ENCODE data around the gene TXLNB. TPM values are rescaled to one million over a fixed set of nuclear protein-coding genes. Genes with fewer than 3 reads are reported as not detected.

TXLNB gene
- total and polyA plus RNA-seq, 4 donors: 0.15 to 0.23 (median 0.17) TPM; not detected in 1

- TF ChIP-seq, protein P1, sequence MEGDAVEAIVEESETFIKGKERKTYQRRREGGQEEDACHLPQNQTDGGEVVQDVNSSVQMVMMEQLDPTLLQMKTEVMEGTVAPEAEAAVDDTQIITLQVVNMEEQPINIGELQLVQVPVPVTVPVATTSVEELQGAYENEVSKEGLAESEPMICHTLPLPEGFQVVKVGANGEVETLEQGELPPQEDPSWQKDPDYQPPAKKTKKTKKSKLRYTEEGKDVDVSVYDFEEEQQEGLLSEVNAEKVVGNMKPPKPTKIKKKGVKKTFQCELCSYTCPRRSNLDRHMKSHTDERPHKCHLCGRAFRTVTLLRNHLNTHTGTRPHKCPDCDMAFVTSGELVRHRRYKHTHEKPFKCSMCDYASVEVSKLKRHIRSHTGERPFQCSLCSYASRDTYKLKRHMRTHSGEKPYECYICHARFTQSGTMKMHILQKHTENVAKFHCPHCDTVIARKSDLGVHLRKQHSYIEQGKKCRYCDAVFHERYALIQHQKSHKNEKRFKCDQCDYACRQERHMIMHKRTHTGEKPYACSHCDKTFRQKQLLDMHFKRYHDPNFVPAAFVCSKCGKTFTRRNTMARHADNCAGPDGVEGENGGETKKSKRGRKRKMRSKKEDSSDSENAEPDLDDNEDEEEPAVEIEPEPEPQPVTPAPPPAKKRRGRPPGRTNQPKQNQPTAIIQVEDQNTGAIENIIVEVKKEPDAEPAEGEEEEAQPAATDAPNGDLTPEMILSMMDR (IDR thresholded peaks at IDR 0.05; ENCODE audit: low read depth, low read length, missing input control): no peak
- no peak for TF ChIP-seq HNF4G (IDR thresholded peaks at IDR 0.05)
- TF ChIP-seq REST (IDR thresholded peaks at IDR 0.05): no peak
- no peak for TF ChIP-seq RAD21 (IDR thresholded peaks at IDR 0.05)
These were observed 93.1 kb downstream of the TXLNB start (continued) for GRCh38 chr6:139198529-139199288.

- no peaks in the 10 kb centered on the region for H3K27me3 ChIP-seq (ENCODE audit: control insufficient read depth in 4 of 4, insufficient read depth in 4 of 4, low read length in 3 of 4)
- no peak for DNase-seq (ENCODE audit: low spot score)
- H3K4me1 ChIP-seq (ENCODE audit: control insufficient read depth in 4 of 4, insufficient read depth in 4 of 4, low read length in 3 of 4): no peaks in the 10 kb centered on the region
- no peak overlapping the region for H3K4me3 ChIP-seq (ENCODE audit: low read depth in 1 of 3, low read length in 3 of 3)
- no peaks in the 10 kb centered on the region for H3K9me3 ChIP-seq (ENCODE audit: control insufficient read depth in 4 of 4, low read length in 3 of 4)
- no peak overlapping the region for H3K27ac ChIP-seq (ENCODE audit: low read depth in 1 of 2, low read length in 2 of 2)
- WGBS: 71% methylated on average over 3 of the region's 3 CpGs
- H3K9ac ChIP-seq (ENCODE audit: low read depth in 1 of 2, low read length in 2 of 2): no peak overlapping the region
- TF ChIP-seq FOXA2 (IDR thresholded peaks at IDR 0.05): no peak
- no peak for TF ChIP-seq GABPA (IDR thresholded peaks at IDR 0.05 in 1 of 2, conservative IDR thresholded peaks at IDR 0.05 in 1 of 2)
- TF ChIP-seq, protein P2, sequence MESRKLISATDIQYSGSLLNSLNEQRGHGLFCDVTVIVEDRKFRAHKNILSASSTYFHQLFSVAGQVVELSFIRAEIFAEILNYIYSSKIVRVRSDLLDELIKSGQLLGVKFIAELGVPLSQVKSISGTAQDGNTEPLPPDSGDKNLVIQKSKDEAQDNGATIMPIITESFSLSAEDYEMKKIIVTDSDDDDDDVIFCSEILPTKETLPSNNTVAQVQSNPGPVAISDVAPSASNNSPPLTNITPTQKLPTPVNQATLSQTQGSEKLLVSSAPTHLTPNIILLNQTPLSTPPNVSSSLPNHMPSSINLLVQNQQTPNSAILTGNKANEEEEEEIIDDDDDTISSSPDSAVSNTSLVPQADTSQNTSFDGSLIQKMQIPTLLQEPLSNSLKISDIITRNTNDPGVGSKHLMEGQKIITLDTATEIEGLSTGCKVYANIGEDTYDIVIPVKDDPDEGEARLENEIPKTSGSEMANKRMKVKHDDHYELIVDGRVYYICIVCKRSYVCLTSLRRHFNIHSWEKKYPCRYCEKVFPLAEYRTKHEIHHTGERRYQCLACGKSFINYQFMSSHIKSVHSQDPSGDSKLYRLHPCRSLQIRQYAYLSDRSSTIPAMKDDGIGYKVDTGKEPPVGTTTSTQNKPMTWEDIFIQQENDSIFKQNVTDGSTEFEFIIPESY (IDR thresholded peaks at IDR 0.05): no peak
- TF ChIP-seq RXRA (IDR thresholded peaks at IDR 0.05): no peak
- TF ChIP-seq, protein P3, sequence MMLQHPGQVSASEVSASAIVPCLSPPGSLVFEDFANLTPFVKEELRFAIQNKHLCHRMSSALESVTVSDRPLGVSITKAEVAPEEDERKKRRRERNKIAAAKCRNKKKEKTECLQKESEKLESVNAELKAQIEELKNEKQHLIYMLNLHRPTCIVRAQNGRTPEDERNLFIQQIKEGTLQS (IDR thresholded peaks at IDR 0.05): no peak
- TF ChIP-seq, protein P1 (IDR thresholded peaks at IDR 0.05; ENCODE audit: low read depth, low read length, missing input control): no peak
- TF ChIP-seq SP1 (IDR thresholded peaks at IDR 0.05): no peak
- TF ChIP-seq REST (IDR thresholded peaks at IDR 0.05): no peak
- no peak for TF ChIP-seq RAD21 (IDR thresholded peaks at IDR 0.05)
- TF ChIP-seq, protein P4, sequence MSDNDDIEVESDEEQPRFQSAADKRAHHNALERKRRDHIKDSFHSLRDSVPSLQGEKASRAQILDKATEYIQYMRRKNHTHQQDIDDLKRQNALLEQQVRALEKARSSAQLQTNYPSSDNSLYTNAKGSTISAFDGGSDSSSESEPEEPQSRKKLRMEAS (IDR thresholded peaks at IDR 0.05): no peak
- TF ChIP-seq FOXA1 (IDR thresholded peaks at IDR 0.05): no peak
- TF ChIP-seq NR2F2 (IDR thresholded peaks at IDR 0.05): no peak
- TF ChIP-seq HNF4G (IDR thresholded peaks at IDR 0.05): no peak
- TF ChIP-seq HNF4A (conservative IDR thresholded peaks at IDR 0.05): no peak
- no peak for TF ChIP-seq JUND (IDR thresholded peaks at IDR 0.05)
- no peak for TF ChIP-seq YY1 (IDR thresholded peaks at IDR 0.05)
- TF ChIP-seq EGR1 (IDR thresholded peaks at IDR 0.05; ENCODE audit: low read depth in 2 of 2): no peak
- no peaks in the 10 kb centered on the region for H3K36me3 ChIP-seq (ENCODE audit: control insufficient read depth in 4 of 4, insufficient read depth in 3 of 4, low read depth in 1 of 4, low read length in 3 of 4)
These were observed 97.1 kb downstream of the TXLNB start for GRCh38 chr6:139194740-139195139.

All from liver (tissue), 9 donors.